CD14-positive monocyte (primary cell): ENCODE measurements around the gene ANKRD22. TPM values are rescaled to one million over a fixed set of nuclear protein-coding genes. Genes with fewer than 3 reads are reported as not detected.

Source experiments
- DNase-seq, 3 donors: peaks; one replicate each; pipeline ENCODE4 v3.0.0-alpha.2; 2011 to 2022
- H2AFZ ChIP-seq: 2 replicates; pipeline ENCODE4 v1.6.0; 2012; ENCODE audit warnings: mild to moderate bottlenecking, low read depth, low read length, inconsistent platforms; ENCODE audit not compliant: insufficient read depth, poor library complexity, severe bottlenecking
- H3K27ac ChIP-seq, 2 donors: 1 replicate in 1 of 2; 2 replicates in 1 of 2; pipeline ENCODE4 v1.5.1; 2012 to 2013; ENCODE audit warnings: low read length in 2 of 2, control low read depth in 1 of 2, inconsistent platforms in 1 of 2, low read depth in 1 of 2, mild to moderate bottlenecking in 1 of 2
- H3K27me3 ChIP-seq, 2 donors: one replicate each; pipeline versions ENCODE4 v1.6.0 to v1.6.1; 2011 to 2013; ENCODE audit warnings: low read length in 2 of 2; ENCODE audit not compliant: control insufficient read depth in 2 of 2, insufficient read depth in 2 of 2
- H3K36me3 ChIP-seq, 2 donors: replicated peaks in 1 of 2; 1 replicate in 1 of 2; 2 replicates in 1 of 2; pipeline versions ENCODE4 v1.5.1 to v1.6.1; 2012 to 2013; ENCODE audit warnings: low read length in 2 of 2, control low read depth in 1 of 2, inconsistent platforms in 1 of 2, mild to moderate bottlenecking in 1 of 2; ENCODE audit not compliant: insufficient read depth in 2 of 2, control insufficient read depth in 1 of 2
- H3K4me1 ChIP-seq, 2 donors: 1 replicate in 1 of 2; 2 replicates in 1 of 2; pipeline versions ENCODE4 v1.5.1 to v1.6.1; 2012 to 2013; ENCODE audit warnings: low read length in 2 of 2, control low read depth in 1 of 2, inconsistent platforms in 1 of 2, mild to moderate bottlenecking in 1 of 2, moderate library complexity in 1 of 2; ENCODE audit not compliant: insufficient read depth in 2 of 2, control insufficient read depth in 1 of 2
- H3K4me2 ChIP-seq: replicated peaks from 2 replicates; pipeline ENCODE3; 2012; ENCODE audit warnings: low read length, moderate library complexity, mild to moderate bottlenecking; ENCODE audit not compliant: poor library complexity, severe bottlenecking; ENCODE audit errors: extremely low read depth
- H3K4me3 ChIP-seq, 3 experiments: fragments of 200-600 bp in 1 of 3; sonication (generic) in 1 of 3; replicated peaks in 1 of 3; 1 replicate in 2 of 3; 2 replicates in 1 of 3; pipeline ENCODE4 v1.5.1; 2011 to 2013; ENCODE audit warnings: low read length in 3 of 3, mild to moderate bottlenecking in 3 of 3, control low read depth in 2 of 3, low read depth in 2 of 3, inconsistent platforms in 1 of 3, moderate library complexity in 1 of 3
- H3K79me2 ChIP-seq: 2 replicates; pipeline ENCODE4 v1.6.0; 2012; ENCODE audit warnings: mild to moderate bottlenecking, control low read depth, inconsistent platforms, low read length, moderate library complexity; ENCODE audit not compliant: insufficient read depth
- H3K9ac ChIP-seq: 2 replicates; pipeline ENCODE4 v1.6.0; 2017; ENCODE audit warnings: low read length, mild to moderate bottlenecking; ENCODE audit not compliant: insufficient read depth, poor library complexity, severe bottlenecking
- H3K9me3 ChIP-seq, 2 donors: replicated peaks in 1 of 2; 1 replicate in 1 of 2; 2 replicates in 1 of 2; pipeline versions ENCODE4 v1.5.1 to v1.6.1; 2012 to 2013; ENCODE audit warnings: low read length in 2 of 2, control low read depth in 1 of 2; ENCODE audit not compliant: control insufficient read depth in 1 of 2, insufficient read depth in 1 of 2
- H4K20me1 ChIP-seq: 2 replicates; pipeline ENCODE4 v1.6.0; 2012; ENCODE audit warnings: mild to moderate bottlenecking, low read length, control low read depth, moderate library complexity; ENCODE audit not compliant: insufficient read depth
- H3K27ac Mint-ChIP-seq, 7 donors: one replicate each; pipeline ENCODE4 v1.8.0; 2020; ENCODE audit warnings: mild to moderate bottlenecking in 7 of 7, mixed read lengths in 7 of 7, moderate library complexity in 6 of 7, inconsistent platforms in 2 of 7
- H3K27me3 Mint-ChIP-seq, 3 donors: one replicate each; pipeline ENCODE4 v1.8.0; 2021 to 2022; ENCODE audit warnings: low read depth in 3 of 3, mild to moderate bottlenecking in 3 of 3, mixed read lengths in 3 of 3, moderate library complexity in 3 of 3, inconsistent platforms in 1 of 3
- H3K36me3 Mint-ChIP-seq, 2 donors: one replicate each; pipeline ENCODE4 v1.8.0; 2020; ENCODE audit warnings: mixed read lengths in 2 of 2, inconsistent platforms in 1 of 2, mild to moderate bottlenecking in 1 of 2
- H3K4me1 Mint-ChIP-seq: one replicate; pipeline ENCODE4 v1.8.0; 2020; ENCODE audit warnings: mild to moderate bottlenecking, mixed read lengths
- H3K4me3 Mint-ChIP-seq, 2 donors: one replicate each; pipeline ENCODE4 v1.8.0; 2020; ENCODE audit warnings: mild to moderate bottlenecking in 2 of 2, mixed read lengths in 2 of 2, moderate library complexity in 1 of 2
- H3K9me3 Mint-ChIP-seq, 7 donors: one replicate each; pipeline ENCODE4 v1.8.0; 2020 to 2022; ENCODE audit warnings: mixed read lengths in 7 of 7, mild to moderate bottlenecking in 6 of 7, moderate library complexity in 6 of 7, inconsistent platforms in 2 of 7
- CTCF ChIP-seq: fragments of 200-600 bp; IDR thresholded peaks from one replicate; pipeline ENCODE4 v1.8.0; 2022; ENCODE audit warnings: antibody characterized with exemption, mild to moderate bottlenecking
- WGBS: methylation state at CpG from one replicate; pipeline ENCODE4 v1.1.5; 2013; ENCODE audit warnings: missing lambda C conversion rate; ENCODE audit not compliant: insufficient coverage; 5-methylcytosine and 5-hydroxymethylcytosine counted together
- intact Hi-C, 2 donors: fragments of 100-400 bp; cut with micrococcal nuclease; formaldehyde crosslinking; loops; one replicate each; pipeline versions ENCODE4 v1.15.0 to v1.15.1; 2023
- polyA plus RNA-seq, 3 donors: library from polyadenylated mRNA; depleted of rRNA in 1 of 3; unstranded in 2 of 3; stranded (reverse) in 1 of 3; fragments of 300-500 nt in 2 of 3; fragments of >200 nt in 1 of 3; fragmentation: Illumina TruSeq in 2 of 3; gene quantifications; 1 replicate in 2 of 3; 2 replicates in 1 of 3; pipeline ENCODE4 v1.2.3, GENCODE V29; 2012 to 2021

ANKRD22 gene
- polyA plus RNA-seq, 3 donors = 2.7 to 3.5 (median 3.2) TPM

GRCh38 chr10:88852327-88852726, 683 bp upstream of the ANKRD22 start:
- peak overlapping the region; percentile 58 to 79 for H3K27ac ChIP-seq
- TF ChIP-seq CTCF = no peak
- intact Hi-C loops = loop anchor here in 1 of 2 donors (5.0 to 10.0 kb wide), 2 partner anchors 140 to 362 kb away; partner anchors contain the start of gene FAS

GRCh38 chr10:88850712-88851111, 932 bp downstream of the ANKRD22 start:
- H3K4me1 ChIP-seq = peaks cover 77% of the 10 kb centered on the region in 2 donors
- peak overlapping the region; percentile 56 to 78 for H3K4me3 Mint-ChIP-seq
- H3K27ac ChIP-seq = peak overlapping the region in 1 of 2 donors; percentile 79
- no peaks in the 10 kb centered on the region for H3K27me3 Mint-ChIP-seq
- H3K4me1 Mint-ChIP-seq = peaks cover 86% of the 10 kb centered on the region
- no peaks in the 10 kb centered on the region for H3K9me3 Mint-ChIP-seq
- H3K79me2 ChIP-seq = peaks cover 41% of the 10 kb centered on the region
- DNase-seq = no peak
- H3K9me3 ChIP-seq = no peaks in the 10 kb centered on the region
- intact Hi-C loops = loop anchor here in 1 of 2 donors (5.0 to 10.0 kb wide), 2 partner anchors 142 to 364 kb away; partner anchors contain the start of gene FAS
- peak overlapping the region in 5 of 7 donors; percentile 32 to 95 (median 90) for H3K27ac Mint-ChIP-seq
- no peaks in the 10 kb centered on the region for H3K36me3 ChIP-seq
- H3K36me3 Mint-ChIP-seq = peaks cover 3 to 5% of the 10 kb centered on the region in 2 donors
- H3K9ac ChIP-seq = no peak overlapping the region
- peak overlapping the region; percentile 74 for H3K4me2 ChIP-seq
- no peak overlapping the region for H2AFZ ChIP-seq
- H3K27me3 ChIP-seq = no peaks in the 10 kb centered on the region
- TF ChIP-seq CTCF = no peak
- WGBS = no CpG with 5 or more reads among the region's 1 CpG
- peak overlapping the region in 2 of 3 experiments; percentile 33 to 67 for H3K4me3 ChIP-seq
- H4K20me1 ChIP-seq = no peaks in the 10 kb centered on the region

More at GRCh38 chr10:88852327-88852726, 683 bp upstream of the ANKRD22 start:
- Mint-ChIP-seq H3K36me3 (no peaks in the 10 kb centered on the region), H3K27ac (peak overlapping the region; percentile 82 to 96 (median 94)), H3K4me1 (peaks cover 87% of the 10 kb centered on the region), H3K4me3 (peak overlapping the region; percentile 25 to 57), H3K27me3 (peaks cover 0 to 4% (median 1%) of the 10 kb centered on the region in 3 donors), H3K9me3 (no peaks in the 10 kb centered on the region)
- Histone ChIP-seq H3K4me3 (peak overlapping the region in 1 of 3 experiments; percentile 67), H2AFZ (no peak overlapping the region), H4K20me1 (no peaks in the 10 kb centered on the region), H3K36me3 (no peaks in the 10 kb centered on the region), H3K4me2 (peak overlapping the region; percentile 74), H3K4me1 (peaks cover 78 to 79% of the 10 kb centered on the region in 2 donors), H3K9me3 (no peaks in the 10 kb centered on the region), H3K27me3 (no peaks in the 10 kb centered on the region), H3K9ac (no peak overlapping the region), H3K79me2 (peaks cover 27% of the 10 kb centered on the region)
- 86% methylated on average over 1 of the region's 4 CpGs for WGBS
- no peak for DNase-seq
